Activated naive CD8-positive, alpha-beta T cell treated with anti-CD3 and anti-CD28 coated beads, Interleukin-2, amount 10 ng/mL, durations not matched to agents 7 days and 5 days (primary cell): ENCODE results near the gene LDB2. TPM values are rescaled to one million over a fixed set of nuclear protein-coding genes. Genes with fewer than 3 reads are reported as not detected.
"Not testable (repeated sequence)": the region's sequence is repeated elsewhere in the genome, so short reads cannot be mapped to it uniquely, and the experiment has no call there.

Experiments
- ATAC-seq: fragments of 150-1000 bp; cut with Tn5 transposase; one replicate; pipeline ENCODE4 v1.10.0; 2021; ENCODE audit warnings: low read depth, moderate library complexity
- POLR2A ChIA-PET: fragments of 350-600 bp; sonication (Branson Sonifier 250); formaldehyde crosslinking; loops from one replicate; lab custom pipeline; 2021; ENCODE audit warnings: antibody characterized with exemption; lab: Charles Lee
- DNase-seq: peaks from one replicate; pipeline ENCODE4 v3.0.0; 2021
- H3K27ac Mint-ChIP-seq: one replicate; pipeline ENCODE4 v1.8.0; 2022; ENCODE audit warnings: mild to moderate bottlenecking, mixed read lengths
- H3K27me3 Mint-ChIP-seq: one replicate; pipeline ENCODE4 v1.8.0; 2022; ENCODE audit warnings: mild to moderate bottlenecking, moderate library complexity, mixed read lengths
- H3K36me3 Mint-ChIP-seq: one replicate; pipeline ENCODE4 v1.8.0; 2021; ENCODE audit warnings: mild to moderate bottlenecking, mixed read lengths
- H3K4me1 Mint-ChIP-seq: one replicate; pipeline ENCODE4 v1.8.0; 2021; ENCODE audit warnings: mixed read lengths
- H3K4me3 Mint-ChIP-seq: one replicate; pipeline ENCODE4 v1.8.0; 2022; ENCODE audit warnings: mild to moderate bottlenecking, moderate library complexity, mixed read lengths
- H3K9me3 Mint-ChIP-seq: one replicate; pipeline ENCODE4 v1.8.0; 2021; ENCODE audit warnings: mixed read lengths
- total RNA-seq, 2 experiments: library from RNA; stranded (reverse); gene quantifications; one replicate each; pipeline ENCODE4 v1.2.3, GENCODE V29; 2021

Gene LDB2
- total RNA-seq, 2 experiments from 2014 or later = not detected

GRCh38 chr4:16530688-16531635 is 367.5 kb downstream of the LDB2 start:
- H3K27me3 Mint-ChIP-seq = no peaks in the 10 kb centered on the region
- no peaks in the 10 kb centered on the region for H3K4me1 Mint-ChIP-seq
- no peaks in the 10 kb centered on the region for H3K36me3 Mint-ChIP-seq
- no peak overlapping the region for H3K4me3 Mint-ChIP-seq
- POLR2A ChIA-PET = no interaction called here
- H3K27ac Mint-ChIP-seq = no peak overlapping the region
- DNase-seq (no peak), ATAC-seq (no peak)
- H3K9me3 Mint-ChIP-seq = no peaks in the 10 kb centered on the region

GRCh38 chr4:16524911-16525554 is 373.4 kb downstream of the LDB2 start:
- ATAC-seq (no peak), DNase-seq (no peak)
- Mint-ChIP-seq H3K36me3 (no peaks in the 10 kb centered on the region), H3K27me3 (no peaks in the 10 kb centered on the region), H3K4me1 (no peaks in the 10 kb centered on the region), H3K27ac (no peak overlapping the region), H3K4me3 (no peak overlapping the region), H3K9me3 (no peaks in the 10 kb centered on the region)
- POLR2A ChIA-PET = no interaction called here

GRCh38 chr4:16524406-16524805 is 374.0 kb downstream of the LDB2 start:
- POLR2A ChIA-PET = no interaction called here
- no peak overlapping the region for H3K27ac Mint-ChIP-seq
- H3K9me3 Mint-ChIP-seq = no peaks in the 10 kb centered on the region
- no peaks in the 10 kb centered on the region for H3K27me3 Mint-ChIP-seq
- ATAC-seq = no peak
- no peak for DNase-seq
- no peak overlapping the region for H3K4me3 Mint-ChIP-seq
- no peaks in the 10 kb centered on the region for H3K4me1 Mint-ChIP-seq
- no peaks in the 10 kb centered on the region for H3K36me3 Mint-ChIP-seq

- H3K9me3 Mint-ChIP-seq, H3K27ac Mint-ChIP-seq, H3K36me3 Mint-ChIP-seq, ATAC-seq, H3K4me3 Mint-ChIP-seq, H3K4me1 Mint-ChIP-seq, DNase-seq, H3K27me3 Mint-ChIP-seq, POLR2A ChIA-PET: not testable (repeated sequence)
These were observed 374.9 kb downstream of the LDB2 start for GRCh38 chr4:16523526-16523925.

- H3K9me3 Mint-ChIP-seq = no peaks in the 10 kb centered on the region
- no peaks in the 10 kb centered on the region for H3K4me1 Mint-ChIP-seq
- DNase-seq = no peak
- no peaks in the 10 kb centered on the region for H3K36me3 Mint-ChIP-seq
- H3K27ac Mint-ChIP-seq = no peak overlapping the region
- H3K27me3 Mint-ChIP-seq = peaks cover 2% of the 10 kb centered on the region
- POLR2A ChIA-PET = no interaction called here
- no peak for ATAC-seq
- no peak overlapping the region for H3K4me3 Mint-ChIP-seq
These were observed 377.1 kb downstream of the LDB2 start for GRCh38 chr4:16521156-16521915.

- H3K27me3 Mint-ChIP-seq = peaks cover 2% of the 10 kb centered on the region
- ATAC-seq = no peak
- POLR2A ChIA-PET = no interaction called here
These were observed 381.5 kb downstream of the LDB2 start for GRCh38 chr4:16516796-16517439.

GRCh38 chr4:16513876-16514275 is 384.6 kb downstream of the LDB2 start:
- Mint-ChIP-seq H3K27me3 (peaks cover 1% of the 10 kb centered on the region), H3K9me3 (peaks cover 2% of the 10 kb centered on the region), H3K4me3 (no peak overlapping the region), H3K4me1 (no peaks in the 10 kb centered on the region), H3K27ac (no peak overlapping the region), H3K36me3 (no peaks in the 10 kb centered on the region)
- POLR2A ChIA-PET = no interaction called here
- ATAC-seq = no peak
- no peak for DNase-seq

More at GRCh38 chr4:16516796-16517439, 381.5 kb downstream of the LDB2 start:
- DNase-seq = no peak
- Mint-ChIP-seq H3K4me1 (no peaks in the 10 kb centered on the region), H3K27ac (no peak overlapping the region), H3K36me3 (no peaks in the 10 kb centered on the region), H3K9me3 (no peaks in the 10 kb centered on the region), H3K4me3 (no peak overlapping the region)

- ATAC-seq = no peak
- H3K36me3 Mint-ChIP-seq = no peaks in the 10 kb centered on the region
- POLR2A ChIA-PET = no interaction called here
These were observed 389.5 kb downstream of the LDB2 start for GRCh38 chr4:16508968-16509367.

GRCh38 chr4:16505726-16506125 is 392.7 kb downstream of the LDB2 start:
- peaks cover 7% of the 10 kb centered on the region for H3K9me3 Mint-ChIP-seq
- H3K4me3 Mint-ChIP-seq = no peak overlapping the region
- DNase-seq = no peak
- no peak overlapping the region for H3K27ac Mint-ChIP-seq
- H3K4me1 Mint-ChIP-seq = no peaks in the 10 kb centered on the region
- ATAC-seq = no peak
- H3K36me3 Mint-ChIP-seq = no peaks in the 10 kb centered on the region
- H3K27me3 Mint-ChIP-seq = no peaks in the 10 kb centered on the region
- POLR2A ChIA-PET = no interaction called here

More at GRCh38 chr4:16508968-16509367, 389.5 kb downstream of the LDB2 start:
- no peaks in the 10 kb centered on the region for H3K4me1 Mint-ChIP-seq
- DNase-seq = no peak
- H3K4me3 Mint-ChIP-seq = no peak overlapping the region
- no peak overlapping the region for H3K27ac Mint-ChIP-seq
- H3K9me3 Mint-ChIP-seq = peaks cover 4% of the 10 kb centered on the region
- H3K27me3 Mint-ChIP-seq = no peaks in the 10 kb centered on the region

GRCh38 chr4:16505267-16505666 is 393.2 kb downstream of the LDB2 start:
- DNase-seq = no peak
- POLR2A ChIA-PET = no interaction called here
- no peak for ATAC-seq
- Mint-ChIP-seq H3K9me3 (peaks cover 7% of the 10 kb centered on the region), H3K27ac (no peak overlapping the region), H3K36me3 (no peaks in the 10 kb centered on the region), H3K4me1 (no peaks in the 10 kb centered on the region), H3K4me3 (no peak overlapping the region), H3K27me3 (no peaks in the 10 kb centered on the region)

- ATAC-seq (no peak), DNase-seq (no peak)
- POLR2A ChIA-PET = no interaction called here
- H3K9me3 Mint-ChIP-seq = peaks cover 6% of the 10 kb centered on the region
- H3K27ac Mint-ChIP-seq = no peak overlapping the region
- H3K4me3 Mint-ChIP-seq = no peak overlapping the region
- H3K4me1 Mint-ChIP-seq = no peaks in the 10 kb centered on the region
- H3K36me3 Mint-ChIP-seq = no peaks in the 10 kb centered on the region
- no peaks in the 10 kb centered on the region for H3K27me3 Mint-ChIP-seq
These were observed 394.9 kb downstream of the LDB2 start for GRCh38 chr4:16503421-16504100.

- H3K4me3 Mint-ChIP-seq = no peak overlapping the region
- H3K9me3 Mint-ChIP-seq = peaks cover 3% of the 10 kb centered on the region
- H3K36me3 Mint-ChIP-seq = no peaks in the 10 kb centered on the region
- H3K27me3 Mint-ChIP-seq = no peaks in the 10 kb centered on the region
- H3K4me1 Mint-ChIP-seq = no peaks in the 10 kb centered on the region
- H3K27ac Mint-ChIP-seq = no peak overlapping the region
- POLR2A ChIA-PET = no interaction called here
- no peak for ATAC-seq
- DNase-seq = no peak
These were observed 399.5 kb downstream of the LDB2 start for GRCh38 chr4:16498978-16499377.
